Tibial nerve (tissue), 4 donors: ENCODE measurements around the gene TDP1. TPM values are rescaled to one million over a fixed set of nuclear protein-coding genes. Genes with fewer than 3 reads are reported as not detected.

Experiments
- DNase-seq, 2 donors: peaks; one replicate each; pipeline ENCODE4 v3.0.0-alpha.2; 2019; ENCODE audit warnings: low spot score in 2 of 2
- H3K27ac ChIP-seq, 4 donors: fragments of 200-600 bp; sonication (generic) in 3 of 4; one replicate each; pipeline ENCODE4 v1.5.1; 2017 to 2019; ENCODE audit warnings: mild to moderate bottlenecking in 1 of 4
- H3K27me3 ChIP-seq, 2 donors: fragments of 200-600 bp; sonication (generic) in 1 of 2; one replicate each; pipeline versions ENCODE4 v1.5.1 to v1.6.0; 2017 to 2019
- H3K36me3 ChIP-seq, 3 donors: fragments of 200-600 bp; sonication (generic); one replicate each; pipeline ENCODE4 v1.5.1; 2018 to 2019
- H3K4me1 ChIP-seq, 4 donors: fragments of 200-600 bp; sonication (generic) in 3 of 4; one replicate each; pipeline ENCODE4 v1.5.1; 2017 to 2019
- H3K4me3 ChIP-seq, 4 donors: fragments of 200-600 bp; sonication (generic) in 3 of 4; one replicate each; pipeline ENCODE4 v1.5.1; 2017 to 2019; ENCODE audit warnings: mild to moderate bottlenecking in 1 of 4, moderate library complexity in 1 of 4
- H3K9me3 ChIP-seq, 4 donors: fragments of 200-600 bp; sonication (generic) in 3 of 4; one replicate each; pipeline ENCODE4 v1.5.1; 2017 to 2019
- CTCF ChIP-seq, 5 experiments: fragments of 200-600 bp in 3 of 5; fragments of 450-650 bp in 2 of 5; sonication (generic) in 3 of 5; IDR thresholded peaks; one replicate each; pipeline ENCODE4 v1.5.1; 2016 to 2019; ENCODE audit warnings: antibody characterized with exemption in 5 of 5, mild to moderate bottlenecking in 3 of 5, moderate library complexity in 2 of 5
- EP300 ChIP-seq, 2 donors: sonication (generic); formaldehyde crosslinking; IDR thresholded peaks; one replicate each; pipeline ENCODE4 v1.6.1; 2017; ENCODE audit warnings: antibody characterized with exemption in 2 of 2, mild to moderate bottlenecking in 1 of 2
- POLR2A ChIP-seq, 2 donors: fragments of 450-650 bp; IDR thresholded peaks; one replicate each; pipeline ENCODE4 v1.6.1; 2017; ENCODE audit warnings: antibody characterized with exemption in 2 of 2, mild to moderate bottlenecking in 2 of 2, moderate library complexity in 2 of 2
- WGBS, 2 donors: methylation state at CpG; one replicate each; pipeline ENCODE4 v1.1.5; 2018; 5-methylcytosine and 5-hydroxymethylcytosine counted together
- total RNA-seq, 4 donors: library from RNA; depleted of rRNA; stranded (reverse); fragments of >200 nt; gene quantifications; one replicate each; pipeline ENCODE4 v1.1.0, GENCODE V29; 2016

Gene TDP1
- total RNA-seq, 4 donors from 2014 or later = 5.9 to 9.0 (median 6.5) TPM

GRCh38 chr14:89957791-89958190 lies 2.1 kb downstream of the TDP1 start:
- DNase-seq = no peak
- Histone ChIP-seq H3K9me3 (no peaks in the 10 kb centered on the region), H3K36me3 (peaks cover 0 to 9% (median 0%) of the 10 kb centered on the region in 3 donors), H3K4me3 (no peak overlapping the region), H3K27ac (no peak overlapping the region), H3K27me3 (no peaks in the 10 kb centered on the region), H3K4me1 (peaks cover 0 to 26% (median 11%) of the 10 kb centered on the region in 4 donors)
- TF ChIP-seq EP300 (IDR thresholded peaks at IDR 0.05) = no peak
- 94 to 100% methylated on average over 7 to 8 of the region's 8 CpGs for WGBS, 2 donors

GRCh38 chr14:89958966-89959365 lies 3.2 kb downstream of the TDP1 start:
- no peaks in the 10 kb centered on the region for H3K27me3 ChIP-seq
- H3K4me1 ChIP-seq = peaks cover 0 to 20% (median 9%) of the 10 kb centered on the region in 4 donors
- no peak overlapping the region for H3K4me3 ChIP-seq
- H3K36me3 ChIP-seq = peaks cover 0 to 21% (median 0%) of the 10 kb centered on the region in 3 donors
- DNase-seq = no peak
- H3K9me3 ChIP-seq = no peaks in the 10 kb centered on the region
- 40 to 70% methylated on average over 1 of the region's 1 CpG for WGBS, 2 donors
- H3K27ac ChIP-seq = no peak overlapping the region
- TF ChIP-seq CTCF (IDR thresholded peaks at IDR 0.05) (no peak), EP300 (IDR thresholded peaks at IDR 0.05) (no peak), POLR2A (IDR thresholded peaks at IDR 0.05) (no peak)

GRCh38 chr14:89959853-89960445 lies 4.2 kb downstream of the TDP1 start:
- H3K9me3 ChIP-seq = no peaks in the 10 kb centered on the region
- DNase-seq = no peak
- H3K4me3 ChIP-seq = no peak overlapping the region
- peaks cover 0 to 30% (median 0%) of the 10 kb centered on the region in 3 donors for H3K36me3 ChIP-seq
- peaks cover 0 to 17% (median 7%) of the 10 kb centered on the region in 4 donors for H3K4me1 ChIP-seq
- no peaks in the 10 kb centered on the region for H3K27me3 ChIP-seq
- 84 to 93% methylated on average over 3 of the region's 3 CpGs for WGBS, 2 donors
- no peak overlapping the region for H3K27ac ChIP-seq
- TF ChIP-seq EP300 (IDR thresholded peaks at IDR 0.05) (no peak), CTCF (IDR thresholded peaks at IDR 0.05) (no peak), POLR2A (IDR thresholded peaks at IDR 0.05) (no peak)

- H3K9me3 ChIP-seq = no peaks in the 10 kb centered on the region
- H3K4me3 ChIP-seq = no peak overlapping the region
- no peak for TF ChIP-seq POLR2A (IDR thresholded peaks at IDR 0.05)
- no peak for TF ChIP-seq EP300 (IDR thresholded peaks at IDR 0.05)
- TF ChIP-seq CTCF (IDR thresholded peaks at IDR 0.05) = no peak
- DNase-seq = no peak
- H3K27ac ChIP-seq = no peak overlapping the region
- H3K36me3 ChIP-seq = peaks cover 0 to 38% (median 0%) of the 10 kb centered on the region in 3 donors
- peaks cover 0 to 17% (median 7%) of the 10 kb centered on the region in 4 donors for H3K4me1 ChIP-seq
- 82% methylated on average over 3 of the region's 3 CpGs for WGBS, 2 donors
- H3K27me3 ChIP-seq = no peaks in the 10 kb centered on the region
These were observed 5.2 kb downstream of the TDP1 start for GRCh38 chr14:89960914-89961313.

- WGBS, 2 donors = 93 to 94% methylated on average over 10 of the region's 10 CpGs
- no peak for TF ChIP-seq EP300 (IDR thresholded peaks at IDR 0.05)
- Histone ChIP-seq H3K27ac (no peak overlapping the region), H3K36me3 (peaks cover 0 to 54% (median 2%) of the 10 kb centered on the region in 3 donors), H3K9me3 (no peaks in the 10 kb centered on the region), H3K4me1 (no peaks in the 10 kb centered on the region), H3K4me3 (no peak overlapping the region), H3K27me3 (no peaks in the 10 kb centered on the region)
- no peak for DNase-seq
These were observed 7.7 kb downstream of the TDP1 start for GRCh38 chr14:89963288-89963978.

GRCh38 chr14:89965839-89966238 lies 10.1 kb downstream of the TDP1 start:
- Histone ChIP-seq H3K27ac (no peak overlapping the region), H3K27me3 (no peaks in the 10 kb centered on the region), H3K4me1 (no peaks in the 10 kb centered on the region), H3K36me3 (peaks cover 0 to 73% (median 11%) of the 10 kb centered on the region in 3 donors), H3K4me3 (no peak overlapping the region), H3K9me3 (no peaks in the 10 kb centered on the region)
- TF ChIP-seq POLR2A (IDR thresholded peaks at IDR 0.05) (no peak), CTCF (IDR thresholded peaks at IDR 0.05) (no peak), EP300 (IDR thresholded peaks at IDR 0.05) (no peak)
- WGBS, 2 donors = 93 to 95% methylated on average over 1 of the region's 1 CpG
- no peak for DNase-seq
